OCI-LY7 (cell line): ENCODE measurements around the gene BFSP2. TPM values are rescaled to one million over a fixed set of nuclear protein-coding genes. Genes with fewer than 3 reads are reported as not detected.
A peak's percentile ranks its signal among the peaks of the same experiment; 100 is the strongest.

Experiments used
- BruUV-seq: library from RNA; stranded (reverse); fragments of 400-500 nt; replicated peaks from 2 replicates; lab custom pipeline; 2021; lab: Mats Ljungman, UMichigan
- CTCF ChIA-PET: fragments of 300-600 bp; sonication (Branson Sonifier 250); formaldehyde crosslinking; loops from one replicate; lab custom pipeline; 2022; ENCODE audit warnings: antibody characterized with exemption; ENCODE audit not compliant: unreplicated experiment; lab: Charles Lee
- POLR2A ChIA-PET: fragments of 300-600 bp; sonication (Branson Sonifier 250); formaldehyde crosslinking; loops from one replicate; lab custom pipeline; 2022; ENCODE audit warnings: antibody characterized with exemption; lab: Charles Lee
- DNase-seq: peaks from one replicate; pipeline ENCODE4 v3.0.0-alpha.2; 2015; ENCODE audit warnings: low spot score
- H2AFZ ChIP-seq: fragments of 200-600 bp; sonication (generic), shearing (Covaris generic); 2 replicates; pipeline ENCODE4 v1.6.1; 2014; ENCODE audit warnings: mild to moderate bottlenecking, antibody characterized with exemption, low read length, moderate library complexity
- H3K27ac ChIP-seq: fragments of 200-600 bp; sonication (generic); 2 replicates; pipeline ENCODE4 v1.5.1; 2014; ENCODE audit warnings: mixed run types, low read depth, mild to moderate bottlenecking, moderate library complexity, low read length, inconsistent platforms; ENCODE audit not compliant: poor library complexity, severe bottlenecking
- H3K36me3 ChIP-seq: fragments of 200-600 bp; sonication (generic); 2 replicates; pipeline ENCODE4 v1.6.1; 2014; ENCODE audit warnings: mild to moderate bottlenecking, antibody characterized with exemption, low read length, moderate library complexity, mixed read lengths; ENCODE audit not compliant: insufficient read depth
- H3K4me1 ChIP-seq: fragments of 200-600 bp; sonication (generic); 2 replicates; pipeline ENCODE4 v1.5.1; 2014; ENCODE audit warnings: mild to moderate bottlenecking, low read length; ENCODE audit not compliant: insufficient read depth, poor library complexity, severe bottlenecking
- H3K4me2 ChIP-seq: fragments of 200-600 bp; sonication (generic); 2 replicates; pipeline ENCODE4 v1.6.1; 2014; ENCODE audit warnings: mild to moderate bottlenecking, low read length
- H3K4me3 ChIP-seq: fragments of 200-600 bp; sonication (generic); 2 replicates; pipeline ENCODE4 v1.5.1; 2014; ENCODE audit warnings: mild to moderate bottlenecking, low read depth, low read length; ENCODE audit not compliant: poor library complexity, severe bottlenecking
- H3K79me2 ChIP-seq: fragments of 200-600 bp; sonication (generic); 2 replicates; pipeline ENCODE4 v1.6.1; 2016; ENCODE audit warnings: low read depth, mild to moderate bottlenecking, low read length, moderate library complexity, mixed read lengths; ENCODE audit not compliant: insufficient read depth
- H3K9me2 ChIP-seq: fragments of 200-600 bp; sonication (generic); 2 replicates; pipeline ENCODE4 v1.6.1; 2016; ENCODE audit warnings: mild to moderate bottlenecking, low read length, mixed read lengths; ENCODE audit not compliant: insufficient read depth
- H3K9me3 ChIP-seq: fragments of 200-600 bp; sonication (generic); 2 replicates; pipeline ENCODE4 v1.6.1; 2014; ENCODE audit warnings: mild to moderate bottlenecking, mixed run types, low read length, mixed read lengths
- H4K20me1 ChIP-seq: fragments of 200-600 bp; sonication (generic); 2 replicates; pipeline ENCODE4 v1.6.1; 2014; ENCODE audit warnings: mild to moderate bottlenecking, antibody characterized with exemption, low read length, moderate library complexity, mixed read lengths; ENCODE audit not compliant: insufficient read depth
- CTCF ChIP-seq: fragments of 200-600 bp; sonication (generic); conservative IDR thresholded peaks from 2 replicates; pipeline ENCODE4 v1.5.1; 2014; ENCODE audit warnings: mild to moderate bottlenecking, antibody characterized with exemption, low read length, moderate library complexity, mixed read lengths
- EZH2phosphoT487 ChIP-seq: fragments of 200-600 bp; sonication (generic); IDR thresholded peaks from 2 replicates; pipeline ENCODE4 v1.6.1; 2018; ENCODE audit warnings: low read depth, borderline replicate concordance, mild to moderate bottlenecking, mixed run types, antibody characterized with exemption, low read length, moderate library complexity, mixed read lengths
- intact Hi-C: fragments of 100-400 bp; cut with micrococcal nuclease; formaldehyde crosslinking; loops from one replicate; pipeline ENCODE4 v1.10.0; 2022; ENCODE audit not compliant: unreplicated experiment
- total RNA-seq, 2 experiments: library from RNA; depleted of rRNA in 1 of 2; stranded (reverse); fragments of >200 nt in 1 of 2; shearing (Covaris generic) in 1 of 2; gene quantifications; 2 replicates each; pipeline ENCODE4 v1.2.3, GENCODE V29; 2014 to 2022

The BFSP2 gene
- total RNA-seq, 2 experiments from 2014 or later, result 11.7 to 25.1 TPM

GRCh38 chr3:133490468-133491351, 90.9 kb downstream of the BFSP2 start:
- ChIA-PET POLR2A (interaction anchor here (0.6 to 7.7 kb wide), 15 partner anchors 11 to 161 kb away, joined by 3 to 196 read pairs (median 6); partner anchors contain the start of gene CDV3), CTCF (interaction anchor here (0.6 to 3.2 kb wide), 13 partner anchors 10 to 86 kb away, joined by 3 to 20 read pairs (median 6); no protein-coding TSS in a partner anchor)
- Histone ChIP-seq H3K4me1 (peaks cover 67% of the 10 kb centered on the region), H3K9me2 (no peaks in the 10 kb centered on the region), H3K4me2 (peak overlapping the region; percentile 78), H3K27ac (peak overlapping the region; percentile 92), H3K4me3 (peak overlapping the region; percentile 61), H3K36me3 (peaks cover 28% of the 10 kb centered on the region), H3K79me2 (peaks cover 26% of the 10 kb centered on the region; the same call in 1 of the 2 replicates), H2AFZ (peak overlapping the region; percentile 15; the same call in 1 of the 2 replicates), H4K20me1 (no peaks in the 10 kb centered on the region), H3K9me3 (peaks cover 37% of the 10 kb centered on the region)
- BruUV-seq, result no TSS peak
- DNase-seq, result peak; percentile 96
- peak; percentile 41; the same call in 1 of the 2 replicates for TF ChIP-seq CTCF
- no peak for TF ChIP-seq EZH2phosphoT487
- intact Hi-C loops, result loop anchor here (1.0 to 2.0 kb wide), 4 partner anchors 15 to 83 kb away; partner anchors contain the start of gene CDV3

- peaks cover 67% of the 10 kb centered on the region for H3K4me1 ChIP-seq
- H3K9me2 ChIP-seq, result no peaks in the 10 kb centered on the region
- peak overlapping the region; percentile 61 for H3K4me3 ChIP-seq
- H3K36me3 ChIP-seq, result peaks cover 23% of the 10 kb centered on the region
- POLR2A ChIA-PET, result interaction anchor here (0.6 to 7.7 kb wide), 15 partner anchors 10 to 160 kb away, joined by 3 to 196 read pairs (median 5); partner anchors contain the start of gene CDV3
- H2AFZ ChIP-seq, result peak overlapping the region; percentile 69; the same call in 1 of the 2 replicates
- TF ChIP-seq EZH2phosphoT487, result no peak
- TF ChIP-seq CTCF, result no peak
- H3K27ac ChIP-seq, result peak overlapping the region; percentile 92
- CTCF ChIA-PET, result interaction anchor here (0.8 to 3.2 kb wide), 6 partner anchors 9 to 35 kb away, joined by 3 to 20 read pairs (median 4); no protein-coding TSS in a partner anchor
- TSS peak; percentile 71 for BruUV-seq
- peaks cover 26% of the 10 kb centered on the region; the same call in 1 of the 2 replicates for H3K79me2 ChIP-seq
- peaks cover 32% of the 10 kb centered on the region for H3K9me3 ChIP-seq
- intact Hi-C loops, result loop anchor here (1.0 to 2.0 kb wide), 4 partner anchors 16 to 82 kb away; partner anchors contain the start of gene CDV3
- H4K20me1 ChIP-seq, result no peaks in the 10 kb centered on the region
- DNase-seq, result no peak
- H3K4me2 ChIP-seq, result peak overlapping the region; percentile 78
Observed at GRCh38 chr3:133491481-133492059, 91.7 kb downstream of the BFSP2 start.
